ENCODE measurements around the gene COL25A1. TPM values are rescaled to one million over a fixed set of nuclear protein-coding genes. Genes with fewer than 3 reads are reported as not detected.
"Not testable (repeated sequence)": the region's sequence is repeated elsewhere in the genome, so short reads cannot be mapped to it uniquely, and the experiment has no call there.

The COL25A1 gene
- total RNA-seq, 1 donor from 2014 or later: 0.75 TPM

DNA sequence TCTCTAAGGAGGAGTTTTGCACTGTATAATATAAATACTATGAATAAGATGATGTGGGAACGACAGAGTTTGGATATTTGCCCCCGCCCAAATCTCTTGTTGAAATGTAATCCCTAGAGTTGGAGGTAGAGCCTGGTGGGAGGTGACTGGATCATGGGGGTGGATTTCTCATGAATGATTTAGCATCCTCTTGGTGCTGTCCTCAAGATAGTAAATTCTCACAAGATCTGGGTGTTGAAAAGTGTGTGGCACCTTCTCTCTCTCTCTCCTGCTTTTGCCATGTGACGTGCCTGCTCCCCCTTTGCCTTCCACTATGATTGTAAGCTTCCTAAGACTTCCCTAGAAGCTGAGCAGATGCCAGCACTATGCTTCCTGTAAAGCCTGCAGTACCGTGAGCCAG is 298.0 kb downstream of the COL25A1 start:
- intact Hi-C loops (cut with DNase I): no loop called here
- Histone ChIP-seq H3K4me3 (no peak overlapping the region), H3K27ac (no peak overlapping the region), H3K27me3 (no peaks in the 10 kb centered on the region), H3K36me3 (no peaks in the 10 kb centered on the region), H3K4me1 (no peaks in the 10 kb centered on the region), H3K9me3 (no peaks in the 10 kb centered on the region)
- no peak for ATAC-seq
- no peak for DNase-seq
- TF ChIP-seq, protein P1, sequence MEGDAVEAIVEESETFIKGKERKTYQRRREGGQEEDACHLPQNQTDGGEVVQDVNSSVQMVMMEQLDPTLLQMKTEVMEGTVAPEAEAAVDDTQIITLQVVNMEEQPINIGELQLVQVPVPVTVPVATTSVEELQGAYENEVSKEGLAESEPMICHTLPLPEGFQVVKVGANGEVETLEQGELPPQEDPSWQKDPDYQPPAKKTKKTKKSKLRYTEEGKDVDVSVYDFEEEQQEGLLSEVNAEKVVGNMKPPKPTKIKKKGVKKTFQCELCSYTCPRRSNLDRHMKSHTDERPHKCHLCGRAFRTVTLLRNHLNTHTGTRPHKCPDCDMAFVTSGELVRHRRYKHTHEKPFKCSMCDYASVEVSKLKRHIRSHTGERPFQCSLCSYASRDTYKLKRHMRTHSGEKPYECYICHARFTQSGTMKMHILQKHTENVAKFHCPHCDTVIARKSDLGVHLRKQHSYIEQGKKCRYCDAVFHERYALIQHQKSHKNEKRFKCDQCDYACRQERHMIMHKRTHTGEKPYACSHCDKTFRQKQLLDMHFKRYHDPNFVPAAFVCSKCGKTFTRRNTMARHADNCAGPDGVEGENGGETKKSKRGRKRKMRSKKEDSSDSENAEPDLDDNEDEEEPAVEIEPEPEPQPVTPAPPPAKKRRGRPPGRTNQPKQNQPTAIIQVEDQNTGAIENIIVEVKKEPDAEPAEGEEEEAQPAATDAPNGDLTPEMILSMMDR (IDR thresholded peaks at IDR 0.05): no peak

DNA sequence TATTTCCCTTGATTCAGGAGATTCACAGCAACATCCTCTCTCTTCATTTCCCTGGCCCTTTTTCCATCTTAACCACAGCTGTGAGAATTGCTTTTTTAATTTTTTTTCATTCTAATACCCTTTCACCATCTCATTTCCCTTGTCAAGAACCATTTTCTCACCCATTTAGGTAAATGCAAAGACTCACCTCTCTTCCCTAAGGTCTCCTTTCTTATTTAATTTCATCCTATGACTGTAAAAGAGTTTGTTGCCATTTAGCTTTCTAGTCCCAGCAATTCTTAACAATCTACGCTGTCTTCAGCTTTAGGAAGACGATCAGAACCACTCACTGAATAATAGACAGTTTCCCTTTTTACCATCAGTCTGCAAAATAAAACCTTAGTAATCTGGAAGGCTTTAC is 298.5 kb downstream of the COL25A1 start:
- H3K27ac ChIP-seq: no peak overlapping the region
- no peaks in the 10 kb centered on the region for H3K36me3 ChIP-seq
- TF ChIP-seq, protein P1 (IDR thresholded peaks at IDR 0.05): no peak
- ATAC-seq (no peak), DNase-seq (no peak)
- intact Hi-C loops (cut with DNase I): no loop called here
- H3K27me3 ChIP-seq: no peaks in the 10 kb centered on the region
- no peak overlapping the region for H3K4me3 ChIP-seq
- H3K9me3 ChIP-seq: no peaks in the 10 kb centered on the region
- no peaks in the 10 kb centered on the region for H3K4me1 ChIP-seq

DNA sequence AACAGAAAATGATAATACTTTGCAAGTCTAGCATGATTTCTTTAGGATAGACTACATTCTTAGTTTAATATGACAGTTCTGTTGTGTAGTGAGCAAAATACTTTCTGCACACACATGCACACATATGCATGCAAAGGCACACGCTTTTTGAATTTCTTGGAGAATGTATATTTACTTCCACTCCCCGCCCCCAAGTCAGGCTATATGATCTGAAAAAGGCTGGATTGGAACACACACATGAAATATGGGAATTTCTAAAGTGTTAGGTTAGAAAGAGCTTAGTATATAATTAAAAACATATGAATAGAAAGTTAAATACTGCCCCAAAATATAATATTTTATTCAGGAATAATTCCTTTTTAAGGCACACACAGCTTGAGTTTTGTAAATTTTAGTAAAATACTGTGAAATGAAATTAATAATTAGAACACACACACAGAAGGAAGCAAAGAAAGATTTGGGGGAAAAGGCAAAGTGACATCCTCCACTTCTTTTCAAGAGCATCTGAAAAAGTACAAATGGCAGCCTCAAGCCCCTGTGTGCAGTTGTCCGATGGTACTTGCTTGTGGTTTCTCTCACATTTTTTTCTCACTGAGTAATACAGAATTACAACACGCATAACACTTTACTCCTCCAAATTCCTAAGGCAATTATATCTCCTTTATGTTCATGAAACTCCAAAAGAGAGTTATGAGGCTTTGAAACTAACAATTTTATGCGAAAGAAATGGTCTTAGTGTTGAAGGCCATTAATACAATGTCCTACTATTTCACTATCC is 310.7 kb downstream of the COL25A1 start:
- no peak for DNase-seq
- intact Hi-C loops (cut with DNase I): no loop called here
- no peaks in the 10 kb centered on the region for H3K36me3 ChIP-seq
- H3K27ac ChIP-seq: no peak overlapping the region
- no peaks in the 10 kb centered on the region for H3K9me3 ChIP-seq
- H3K4me3 ChIP-seq: no peak overlapping the region
- no peaks in the 10 kb centered on the region for H3K4me1 ChIP-seq
- no peak for ATAC-seq
- TF ChIP-seq, protein P1 (IDR thresholded peaks at IDR 0.05): no peak
- no peaks in the 10 kb centered on the region for H3K27me3 ChIP-seq

GRCh38 chr4:108988464-108989195 is 313.8 kb downstream of the COL25A1 start:
- H3K9me3 ChIP-seq: no peaks in the 10 kb centered on the region
- ATAC-seq (no peak), DNase-seq (no peak)
- TF ChIP-seq, protein P1 (IDR thresholded peaks at IDR 0.05): no peak
- H3K4me1 ChIP-seq: no peaks in the 10 kb centered on the region
- intact Hi-C loops (cut with DNase I): no loop called here
- H3K4me3 ChIP-seq: no peak overlapping the region
- no peaks in the 10 kb centered on the region for H3K36me3 ChIP-seq
- no peak overlapping the region for H3K27ac ChIP-seq
- H3K27me3 ChIP-seq: no peaks in the 10 kb centered on the region

- H3K4me3 ChIP-seq, ATAC-seq: not testable (repeated sequence)
These were observed 318.0 kb downstream of the COL25A1 start for GRCh38 chr4:108984495-108984894.

More at GRCh38 chr4:108984495-108984894, 318.0 kb downstream of the COL25A1 start:
- H3K36me3 ChIP-seq; H3K27me3 ChIP-seq; DNase-seq; intact Hi-C loops (cut with DNase I); H3K9me3 ChIP-seq; H3K4me1 ChIP-seq; H3K27ac ChIP-seq: not testable (repeated sequence)
